Measurements from ENCODE around the gene ZNF205.

- TF ChIP-seq RBBP5 (IDR thresholded peaks at IDR 0.05; ENCODE audit: borderline replicate concordance, low read depth, low read length) (no peak), POLR2A (IDR thresholded peaks at IDR 0.05; ENCODE audit: control extremely low read depth in 1 of 2, low read depth in 2 of 2, low read length in 2 of 2) (no peak), SP1 (IDR thresholded peaks at IDR 0.05; ENCODE audit: low read depth, low read length) (no peak), TAF1 (IDR thresholded peaks at IDR 0.05; ENCODE audit: low read depth, low read length) (no peak), USF2 (IDR thresholded peaks at IDR 0.05; ENCODE audit: low read length) (no peak), EZH2 (IDR thresholded peaks at IDR 0.05; ENCODE audit: low read depth, low read length, severe bottlenecking) (no peak)
Observed at GRCh38 chr16:3137267-3137666, 24.9 kb downstream of the ZNF205 start.

Data from H1 (cell line).